Hepatocyte (in vitro differentiated cells): ENCODE data around the gene MAGI2. TPM values are rescaled to one million over a fixed set of nuclear protein-coding genes. Genes with fewer than 3 reads are reported as not detected.

Experiments used
- DNase-seq: peaks from one replicate; pipeline ENCODE4 v3.0.0-alpha.2; 2016; ENCODE audit warnings: low spot score
- H2AFZ ChIP-seq: fragments of 200-600 bp; sonication (generic); 2 replicates; pipeline ENCODE4 v1.6.0; 2016; ENCODE audit warnings: antibody characterized with exemption, mild to moderate bottlenecking
- H3K27ac ChIP-seq: fragments of 200-600 bp; sonication (generic); 2 replicates; pipeline ENCODE4 v1.5.1; 2016; ENCODE audit warnings: mild to moderate bottlenecking
- H3K27me3 ChIP-seq: fragments of 200-600 bp; sonication (generic); 2 replicates; pipeline ENCODE4 v1.6.1; 2016
- H3K36me3 ChIP-seq: fragments of 200-600 bp; sonication (generic); replicated peaks from 2 replicates; pipeline ENCODE4 v1.5.1; 2016; ENCODE audit warnings: low read depth; ENCODE audit not compliant: insufficient read depth
- H3K4me1 ChIP-seq: fragments of 200-600 bp; sonication (generic); 2 replicates; pipeline ENCODE4 v1.5.1; 2016; ENCODE audit warnings: mild to moderate bottlenecking, moderate library complexity; ENCODE audit not compliant: insufficient read depth
- H3K4me2 ChIP-seq: fragments of 200-600 bp; sonication (generic); 2 replicates; pipeline ENCODE4 v1.6.0; 2016
- H3K4me3 ChIP-seq: fragments of 200-600 bp; sonication (generic); 2 replicates; pipeline ENCODE4 v1.5.1; 2016; ENCODE audit warnings: mild to moderate bottlenecking
- H3K79me2 ChIP-seq: fragments of 200-600 bp; sonication (generic); 2 replicates; pipeline ENCODE4 v1.6.0; 2017; ENCODE audit warnings: mild to moderate bottlenecking
- H3K9me2 ChIP-seq: fragments of 200-600 bp; sonication (generic); replicated peaks from 2 replicates; pipeline ENCODE4 v1.6.0; 2017; ENCODE audit warnings: mild to moderate bottlenecking; ENCODE audit not compliant: insufficient read depth
- H3K9me3 ChIP-seq: fragments of 200-600 bp; sonication (generic); 2 replicates; pipeline ENCODE4 v1.5.1; 2016; ENCODE audit warnings: low read depth, mild to moderate bottlenecking
- H4K20me1 ChIP-seq: fragments of 200-600 bp; sonication (generic); 2 replicates; pipeline ENCODE4 v1.6.0; 2016; ENCODE audit warnings: mild to moderate bottlenecking; ENCODE audit not compliant: insufficient read depth, poor library complexity, severe bottlenecking
- CTCF ChIP-seq: fragments of 200-600 bp; sonication (generic); IDR thresholded peaks from 2 replicates; pipeline ENCODE4 v1.5.1; 2016; ENCODE audit warnings: antibody characterized with exemption, mild to moderate bottlenecking; ENCODE audit not compliant: poor library complexity
- EZH2 ChIP-seq: fragments of 200-600 bp; sonication (generic); IDR thresholded peaks from 2 replicates; pipeline ENCODE4 v1.6.1; 2016; ENCODE audit warnings: antibody characterized with exemption, mild to moderate bottlenecking, borderline replicate concordance
- EZH2phosphoT487 ChIP-seq: fragments of 200-600 bp; sonication (generic); IDR thresholded peaks from one replicate; pipeline ENCODE4 v1.6.1; 2018; ENCODE audit warnings: antibody characterized with exemption, mild to moderate bottlenecking, low read depth, moderate library complexity; ENCODE audit not compliant: unreplicated experiment, severe bottlenecking
- WGBS: methylation state at CpG from one replicate; pipeline ENCODE4 v1.1.6; 2016; ENCODE audit warnings: low lambda C conversion rate; ENCODE audit errors: missing lambda C conversion rate; 5-methylcytosine and 5-hydroxymethylcytosine counted together
- polyA plus RNA-seq: library from polyadenylated mRNA; unstranded; fragments of >200 nt; fragmentation: Nextera tagmentation; extraction: Ambion mirVana; gene quantifications from 2 replicates; pipeline ENCODE4 v1.2.1, GENCODE V29; 2016
- total RNA-seq: library from RNA; depleted of rRNA; stranded (reverse); fragments of >200 nt; gene quantifications from 2 replicates; pipeline ENCODE4 v1.2.3, GENCODE V29; 2014

MAGI2 gene
- total and polyA plus RNA-seq, 2 experiments from 2014 or later: 3.1 to 6.7 TPM

DNA sequence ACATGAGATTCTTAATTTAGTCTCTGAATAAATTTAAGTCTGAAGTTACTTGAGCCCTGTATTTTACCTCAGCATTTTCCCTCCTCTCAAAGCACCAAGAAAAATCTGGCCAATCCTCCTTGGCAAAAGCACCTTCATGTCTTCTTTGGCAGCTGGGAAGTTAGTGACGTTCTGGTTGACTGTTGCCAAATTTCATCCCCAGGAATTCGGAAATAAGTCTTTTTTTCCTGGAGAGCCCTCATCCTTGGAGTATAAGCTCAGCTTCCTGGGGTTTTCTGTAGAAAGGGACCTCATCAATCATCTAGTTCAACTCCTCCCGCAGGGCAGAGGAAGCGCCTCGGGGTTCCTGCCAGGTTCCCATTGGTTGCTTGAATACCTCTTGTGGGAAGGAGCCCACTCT is 1277.3 kb downstream of the MAGI2 start:
- WGBS: 82% methylated on average over 5 of the region's 5 CpGs

DNA sequence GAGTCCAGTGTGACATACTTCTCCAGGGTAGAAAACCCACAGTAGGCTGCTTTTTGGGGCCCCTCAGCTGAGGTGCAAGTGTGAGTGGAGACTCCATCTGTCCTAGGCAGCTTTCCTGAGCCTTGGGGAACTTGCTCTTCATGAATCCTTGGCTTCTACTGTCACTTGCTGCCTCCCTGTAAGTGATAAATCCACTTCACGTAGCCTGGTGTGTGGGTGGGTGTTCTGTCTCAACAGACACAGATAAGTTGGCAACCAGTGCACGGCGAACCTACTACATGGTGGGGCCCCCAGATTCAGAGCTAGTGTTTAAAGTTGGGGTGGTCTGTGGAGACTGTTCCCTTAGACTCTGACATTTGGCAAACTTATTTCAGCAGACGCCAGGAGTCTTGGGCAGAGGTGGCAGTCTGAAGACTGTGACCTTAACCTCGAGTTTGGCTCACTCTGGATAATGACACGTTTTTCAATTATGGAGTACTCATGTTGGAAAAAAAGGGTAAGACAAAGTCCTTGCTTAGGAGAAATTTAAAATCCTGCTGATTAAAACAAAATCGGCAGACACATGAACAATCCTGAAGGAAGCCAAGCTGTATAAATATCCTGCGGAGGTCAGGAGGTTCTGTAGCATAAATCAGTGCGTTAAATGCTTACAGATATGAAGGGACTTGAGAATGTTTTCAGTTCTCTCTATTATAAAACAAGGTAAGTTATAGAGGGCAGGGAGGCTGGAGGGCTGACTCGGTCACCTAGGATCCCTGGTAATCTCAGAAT is 1278.0 kb downstream of the MAGI2 start:
- Histone ChIP-seq H2AFZ (no peak overlapping the region), H4K20me1 (no peaks in the 10 kb centered on the region), H3K79me2 (no peaks in the 10 kb centered on the region), H3K9me2 (no peaks in the 10 kb centered on the region), H3K36me3 (no peaks in the 10 kb centered on the region), H3K4me2 (no peak overlapping the region), H3K4me1 (peaks cover 16% of the 10 kb centered on the region), H3K27ac (no peak overlapping the region), H3K9me3 (no peaks in the 10 kb centered on the region), H3K27me3 (no peaks in the 10 kb centered on the region), H3K4me3 (no peak overlapping the region)
- WGBS: 78% methylated on average over 10 of the region's 10 CpGs
- TF ChIP-seq CTCF (no peak), EZH2phosphoT487 (no peak), EZH2 (no peak)
- DNase-seq: no peak

More for the DNA sequence above, 1277.3 kb downstream of the MAGI2 start:
- Histone ChIP-seq H3K27ac (no peak overlapping the region), H3K9me3 (no peaks in the 10 kb centered on the region), H3K4me1 (peaks cover 16% of the 10 kb centered on the region), H4K20me1 (no peaks in the 10 kb centered on the region), H3K36me3 (no peaks in the 10 kb centered on the region), H3K4me2 (no peak overlapping the region), H3K79me2 (no peaks in the 10 kb centered on the region), H2AFZ (no peak overlapping the region), H3K9me2 (no peaks in the 10 kb centered on the region), H3K4me3 (no peak overlapping the region), H3K27me3 (no peaks in the 10 kb centered on the region)
- DNase-seq: no peak
- TF ChIP-seq EZH2: no peak
- TF ChIP-seq EZH2phosphoT487: no peak
- TF ChIP-seq CTCF: no peak

DNA sequence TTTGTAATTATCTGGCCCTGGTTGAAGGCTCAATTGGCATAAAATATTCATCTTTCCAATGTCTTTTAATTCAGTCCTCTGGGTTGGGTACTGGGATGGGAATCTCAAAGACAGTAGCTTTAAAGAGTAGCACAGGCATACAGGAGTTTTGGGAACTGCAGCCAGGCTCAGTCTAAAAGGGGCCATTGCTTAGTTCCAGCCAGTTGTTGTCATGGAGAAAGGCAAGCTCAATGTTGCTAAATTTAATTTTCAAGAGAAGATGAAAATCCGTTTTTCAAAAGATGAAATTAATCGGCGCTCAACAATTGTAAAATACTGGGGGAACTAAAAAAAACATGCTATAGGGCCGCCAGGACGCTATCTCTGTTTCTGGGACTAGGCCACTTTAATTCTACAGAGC is 1279.8 kb downstream of the MAGI2 start:
- no peak overlapping the region for H2AFZ ChIP-seq
- no peaks in the 10 kb centered on the region for H3K27me3 ChIP-seq
- no peaks in the 10 kb centered on the region for H3K9me3 ChIP-seq
- no peaks in the 10 kb centered on the region for H3K9me2 ChIP-seq
- no peaks in the 10 kb centered on the region for H4K20me1 ChIP-seq
- peaks cover 16% of the 10 kb centered on the region for H3K4me1 ChIP-seq
- H3K27ac ChIP-seq: no peak overlapping the region
- H3K4me3 ChIP-seq: no peak overlapping the region
- no peaks in the 10 kb centered on the region for H3K36me3 ChIP-seq
- DNase-seq: no peak
- H3K79me2 ChIP-seq: no peaks in the 10 kb centered on the region
- no peak for TF ChIP-seq EZH2
- no peak for TF ChIP-seq CTCF
- TF ChIP-seq EZH2phosphoT487: no peak
- no peak overlapping the region for H3K4me2 ChIP-seq
- WGBS: 60% methylated on average over 5 of the region's 5 CpGs
